IMR-90 (cell line): Measurements from ENCODE around the gene ZNF528. TPM values are rescaled to one million over a fixed set of nuclear protein-coding genes. Genes with fewer than 3 reads are reported as not detected.
A peak's percentile ranks its signal among the peaks of the same experiment; 100 is the strongest.

Source experiments
- ATAC-seq: fragments of 200-7000 bp; cut with Tn5 transposase; 2 replicates; pipeline ENCODE4 v1.9.1; 2020; ENCODE audit warnings: low read depth, mild to moderate bottlenecking, moderate library complexity
- Bru-seq: library from RNA; stranded (reverse); fragments of 400-500 nt; gene quantifications from one replicate; lab custom pipeline; 2021; lab: Mats Ljungman, UMichigan
- BruChase-seq, 2 experiments: library from RNA; stranded (reverse); fragments of 400-500 nt; gene quantifications; one replicate each; lab custom pipeline; 2021; lab: Mats Ljungman, UMichigan
- BruUV-seq: library from RNA; stranded (reverse); fragments of 400-500 nt; replicated peaks from 2 replicates; lab custom pipeline; 2021; lab: Mats Ljungman, UMichigan
- CTCF ChIA-PET: fragments of 300-600 bp; formaldehyde crosslinking; extraction: SDS; loops from one replicate; lab custom pipeline; 2021; ENCODE audit warnings: antibody characterized with exemption; lab: Yijun Ruan, JAX
- POLR2A ChIA-PET: fragments of 300-600 bp; sonication (Branson Sonifier 250); formaldehyde crosslinking; loops from one replicate; lab custom pipeline; 2022; ENCODE audit warnings: antibody characterized with exemption; ENCODE audit not compliant: unreplicated experiment; lab: Charles Lee
- DNase-seq: peaks from one replicate; pipeline ENCODE4 v3.0.0; 2013
- H2AFZ ChIP-seq: replicated peaks from 2 replicates; pipeline ENCODE3; 2013; ENCODE audit warnings: low read length, mild to moderate bottlenecking; ENCODE audit not compliant: poor library complexity
- H2AK5ac ChIP-seq: 2 replicates; pipeline ENCODE4 v1.6.1; 2013; ENCODE audit warnings: low read depth, low read length, inconsistent platforms
- H2AK9ac ChIP-seq: replicated peaks from 2 replicates; pipeline ENCODE3; 2013; ENCODE audit warnings: mild to moderate bottlenecking, low read depth, low read length, moderate library complexity; ENCODE audit not compliant: poor library complexity
- H2BK120ac ChIP-seq: 2 replicates; pipeline ENCODE4 v1.6.1; 2013; ENCODE audit warnings: low read depth, low read length, inconsistent platforms
- H2BK15ac ChIP-seq: 3 replicates; pipeline ENCODE4 v1.6.1; 2013; ENCODE audit warnings: low read depth, low read length, inconsistent platforms
- H2BK20ac ChIP-seq: 2 replicates; pipeline ENCODE4 v1.6.1; 2013; ENCODE audit warnings: low read depth, mild to moderate bottlenecking, inconsistent platforms, low read length, moderate library complexity
- H2BK5ac ChIP-seq: 2 replicates; pipeline ENCODE4 v1.6.1; 2013; ENCODE audit warnings: mild to moderate bottlenecking, low read depth, low read length, inconsistent platforms; ENCODE audit not compliant: poor library complexity, severe bottlenecking
- H3K14ac ChIP-seq: replicated peaks from 2 replicates; pipeline ENCODE4 v1.6.1; 2013; ENCODE audit warnings: low read depth, low read length, inconsistent platforms
- H3K18ac ChIP-seq: 2 replicates; pipeline ENCODE4 v1.6.1; 2013; ENCODE audit warnings: low read depth, low read length, control low read depth
- H3K23ac ChIP-seq: 2 replicates; pipeline ENCODE4 v1.6.1; 2013; ENCODE audit warnings: low read depth, low read length, inconsistent platforms
- H3K27ac ChIP-seq: 2 replicates; pipeline ENCODE4 v1.5.1; 2013; ENCODE audit warnings: mild to moderate bottlenecking, control low read depth, low read length; ENCODE audit not compliant: insufficient read depth
- H3K27me3 ChIP-seq: 2 replicates; pipeline ENCODE4 v1.6.1; 2013; ENCODE audit warnings: low read length; ENCODE audit not compliant: control insufficient read depth, insufficient read depth
- H3K36me3 ChIP-seq: 2 replicates; pipeline ENCODE4 v1.6.1; 2013; ENCODE audit warnings: low read length, mixed read lengths; ENCODE audit not compliant: control insufficient read depth, insufficient read depth
- H3K4ac ChIP-seq: 2 replicates; pipeline ENCODE4 v1.6.1; 2013; ENCODE audit warnings: low read depth, low read length, inconsistent platforms
- H3K4me1 ChIP-seq: 2 replicates; pipeline ENCODE4 v1.6.1; 2013; ENCODE audit warnings: low read length, mixed read lengths; ENCODE audit not compliant: control insufficient read depth, insufficient read depth
- H3K4me2 ChIP-seq: 2 replicates; pipeline ENCODE4 v1.6.1; 2013; ENCODE audit warnings: low read depth, mild to moderate bottlenecking, control low read depth, low read length, moderate library complexity
- H3K4me3 ChIP-seq: 2 replicates; pipeline ENCODE4 v1.5.1; 2013; ENCODE audit warnings: low read depth, mild to moderate bottlenecking, control low read depth, low read length, moderate library complexity; ENCODE audit not compliant: insufficient read depth
- H3K56ac ChIP-seq: 2 replicates; pipeline ENCODE4 v1.6.1; 2013; ENCODE audit warnings: low read length, inconsistent platforms; ENCODE audit not compliant: insufficient read depth; ENCODE audit errors: extremely low read depth
- H3K79me1 ChIP-seq, 2 experiments: 2 replicates each; pipeline ENCODE4 v1.6.1; 2013; ENCODE audit warnings: low read length in 2 of 2, inconsistent platforms in 1 of 2, low read depth in 1 of 2
- H3K9ac ChIP-seq: 2 replicates; pipeline ENCODE4 v1.6.1; 2013; ENCODE audit warnings: low read depth, low read length, control low read depth
- H3K9me1 ChIP-seq: 2 replicates; pipeline ENCODE4 v1.6.1; 2013; ENCODE audit warnings: low read length, inconsistent platforms; ENCODE audit not compliant: insufficient read depth
- H3K9me3 ChIP-seq: 2 replicates; pipeline ENCODE4 v1.6.1; 2013; ENCODE audit warnings: low read length; ENCODE audit not compliant: control insufficient read depth, insufficient read depth
- H4K20me1 ChIP-seq: 2 replicates; pipeline ENCODE4 v1.6.1; 2013; ENCODE audit warnings: low read length, inconsistent platforms; ENCODE audit not compliant: insufficient read depth
- H4K5ac ChIP-seq: 2 replicates; pipeline ENCODE4 v1.6.1; 2013; ENCODE audit warnings: mild to moderate bottlenecking, low read depth, low read length, control low read depth
- H4K8ac ChIP-seq, 2 experiments: 2 replicates each; pipeline ENCODE4 v1.6.1; 2013; ENCODE audit warnings: low read depth in 2 of 2, low read length in 2 of 2, control low read depth in 1 of 2, inconsistent platforms in 1 of 2
- H4K91ac ChIP-seq: 2 replicates; pipeline ENCODE4 v1.6.1; 2013; ENCODE audit warnings: low read depth, low read length, inconsistent platforms; ENCODE audit not compliant: insufficient read depth
- CEBPB ChIP-seq: IDR thresholded peaks from 2 replicates; pipeline ENCODE4 v1.6.1; 2012; ENCODE audit warnings: low read depth, low read length, improper control_type of control experiment
- CTCF ChIP-seq: conservative IDR thresholded peaks from 2 replicates; pipeline ENCODE4 v1.5.1; 2012; ENCODE audit warnings: mild to moderate bottlenecking, low read depth, low read length, improper control_type of control experiment
- MAFK ChIP-seq: IDR thresholded peaks from 2 replicates; pipeline ENCODE4 v1.6.1; 2012; ENCODE audit warnings: low read depth, low read length, improper control_type of control experiment
- MAZ ChIP-seq: IDR thresholded peaks from 2 replicates; pipeline ENCODE4 v1.6.1; 2012; ENCODE audit warnings: low read depth, mild to moderate bottlenecking, low read length, improper control_type of control experiment, moderate library complexity, borderline replicate concordance
- POLR2A ChIP-seq: IDR thresholded peaks from 2 replicates; pipeline ENCODE4 v1.6.1; 2012; ENCODE audit warnings: mild to moderate bottlenecking, low read depth, low read length
- WGBS, 2 experiments: methylation state at CpG; one replicate each; pipeline versions ENCODE4 v1.1.5 to v1.1.7; 2013; ENCODE audit warnings: missing lambda C conversion rate in 2 of 2; ENCODE audit not compliant: insufficient read length in 1 of 2; ENCODE audit errors: extremely low coverage in 2 of 2; 5-methylcytosine and 5-hydroxymethylcytosine counted together
- dilution Hi-C: fragments of 300-500 bp; cut with HindIII; formaldehyde crosslinking; loops from one replicate; pipeline ENCODE4 v1.14.3; 2018; ENCODE audit warnings: low sequenced_read_pairs; ENCODE audit not compliant: unreplicated experiment
- in situ Hi-C: fragments of 300-500 bp; cut with MboI; formaldehyde crosslinking; loops from 3 replicates; pipeline ENCODE4 v1.14.3; 2019; ENCODE audit warnings: low sequenced_read_pairs, inconsistent platforms, mixed read lengths
- intact Hi-C: fragments of 100-400 bp; cut with micrococcal nuclease; formaldehyde crosslinking; loops from 2 replicates; pipeline ENCODE4 v1.10.0; 2022
- long read RNA-seq: library from polyadenylated mRNA; unstranded; transcript quantifications from one replicate; pipeline ENCODE4 v2.0.0, GENCODE V29; 2021; ENCODE audit not compliant: unreplicated experiment
- polyA plus RNA-seq, 3 experiments: library from polyadenylated mRNA; depleted of rRNA; stranded (reverse); fragments of >200 nt; gene quantifications; 2 replicates each; pipeline ENCODE4 v1.2.3, GENCODE V29; 2012; ENCODE audit warnings: low replicate concordance in 1 of 3
- total RNA-seq: library from RNA; depleted of rRNA; stranded (reverse); fragments of >200 nt; gene quantifications from 2 replicates; pipeline ENCODE4 v1.2.3, GENCODE V29; 2012; rRNA removed

The ZNF528 gene
- total RNA-seq (14.3 and 16.4 TPM in 2 replicates), polyA plus RNA-seq (2012; rRNA removed) (10.1 and 14.3 TPM in 2 replicates), Bru-seq, nascent RNA (percentile 84 among the genes with signal in this experiment), BruChase-seq, experiment 1, labeled RNA remaining after a 6-hour chase (percentile 92 among the genes with signal in this experiment), BruChase-seq, experiment 2, labeled RNA remaining after a 2-hour chase (percentile 95 among the genes with signal in this experiment)
- polyA plus RNA-seq (2012; cell fraction: cytosol; rRNA removed), result 2.8 and 3.0 TPM in 2 replicates
- 13.4 and 80.6 TPM in 2 replicates for polyA plus RNA-seq (2012; cell fraction: nucleus; rRNA removed; ENCODE audit: low replicate concordance)
- long read RNA-seq, full-length matches to known transcripts, result 5 of 22 reads
- long read RNA-seq, partial matches to known transcripts, result 4 of 22 reads
- long read RNA-seq, other reads (novel, unspliced or antisense), result 13 of 22 reads

- peak; percentile 100 for ATAC-seq
- TSS peak; percentile 53 for BruUV-seq
- Histone ChIP-seq H3K18ac (peak within 1 kb of the TSS; percentile 80), H2BK5ac (peak within 1 kb of the TSS; percentile 83), H3K4ac (peak within 1 kb of the TSS; percentile 83), H3K4me2 (peak within 1 kb of the TSS; percentile 99), H3K36me3 (peaks cover 34% of the 10 kb centered on the region), H3K9me3 (peaks cover 23% of the 10 kb centered on the region), H2AFZ (peak within 1 kb of the TSS; percentile 94), H4K8ac (peak within 1 kb of the TSS; percentile 97), H3K9me1 (no peaks in the 10 kb centered on the region), H3K9ac (peak within 1 kb of the TSS; percentile 92), H2BK15ac (no peak within 1 kb of the TSS), H3K56ac (peak within 1 kb of the TSS; percentile 79), H2BK20ac (no peak within 1 kb of the TSS), H3K23ac (peak within 1 kb of the TSS; percentile 64; the same call in 1 of the 2 replicates), H4K5ac (peak within 1 kb of the TSS; percentile 99), H3K4me3 (peak within 1 kb of the TSS; percentile 86), H2AK5ac (peak within 1 kb of the TSS; percentile 57), H3K27ac (peak within 1 kb of the TSS; percentile 83), H2BK120ac (peak within 1 kb of the TSS; percentile 24), H3K27me3 (no peaks in the 10 kb centered on the region), H4K91ac (peak within 1 kb of the TSS; percentile 64), H2AK9ac (peak within 1 kb of the TSS; percentile 94), H3K14ac (peak within 1 kb of the TSS; percentile 88), H3K4me1 (no peaks in the 10 kb centered on the region), H3K79me1 (peaks cover 23 to 26% of the 10 kb centered on the region in 2 experiments), H4K20me1 (no peaks in the 10 kb centered on the region)
- DNase-seq, result peak; percentile 92
- in situ Hi-C loops (no loop called here), dilution Hi-C loops (no loop called here), intact Hi-C loops (loop anchor here (5.0 kb wide), 2 partner anchors 130 to 350 kb away; partner anchors contain the start of gene ZNF808)
- POLR2A ChIA-PET, result interaction anchor here (0.6 to 0.8 kb wide), 2 partner anchors 28 to 169 kb away, joined by 3 to 4 read pairs; partner anchors contain the start of gene ZNF880
- TF ChIP-seq CEBPB (peak; percentile 35; the same call in 1 of the 2 replicates), CTCF (no peak), MAZ (peak; percentile 91), POLR2A (peak; percentile 80), MAFK (no peak)
- 0% methylated on average over 4 of the region's 36 CpGs; no CpG with 5 or more reads in 1 of the 2 experiments for WGBS, 2 experiments
- CTCF ChIA-PET, result no interaction called here
Measured at GRCh38 chr19:52397310-52398080, at the start of gene ZNF528. Gene ZNF528 (plus strand): TSS chr19:52397849. CDS start chr19:52402014, 4,165 bp downstream.
